Central memory CD8-positive, alpha-beta T cell (primary cell): ENCODE measurements around the gene RIPPLY1.
A peak's percentile ranks its signal among the peaks of the same experiment; 100 is the strongest.

Experiments
- ATAC-seq: fragments of 150-1000 bp; cut with Tn5 transposase; replicated peaks from 2 replicates; pipeline ENCODE4 v1.10.0; 2022; ENCODE audit warnings: mild to moderate bottlenecking, moderate FRiP score, moderate number of reproducible peaks; ENCODE audit not compliant: poor library complexity, severe bottlenecking; ENCODE audit errors: extremely low read depth
- DNase-seq, 2 donors: peaks; one replicate each; pipeline ENCODE4 v3.0.0; 2021; ENCODE audit warnings: low spot score in 2 of 2
- H3K27ac Mint-ChIP-seq: one replicate; pipeline ENCODE4 v1.8.0; 2022; ENCODE audit warnings: low read depth, mild to moderate bottlenecking, moderate library complexity, mixed read lengths
- H3K27me3 Mint-ChIP-seq: one replicate; pipeline ENCODE4 v1.8.0; 2022; ENCODE audit warnings: mixed read lengths
- H3K36me3 Mint-ChIP-seq: one replicate; pipeline ENCODE4 v1.8.0; 2022; ENCODE audit warnings: mild to moderate bottlenecking, moderate library complexity, mixed read lengths; ENCODE audit not compliant: insufficient read depth
- H3K4me1 Mint-ChIP-seq: one replicate; pipeline ENCODE4 v1.8.0; 2022; ENCODE audit warnings: mixed read lengths
- H3K4me3 Mint-ChIP-seq: one replicate; pipeline ENCODE4 v1.8.0; 2022; ENCODE audit warnings: mild to moderate bottlenecking, moderate library complexity, mixed read lengths
- H3K9me3 Mint-ChIP-seq: one replicate; pipeline ENCODE4 v1.8.0; 2022; ENCODE audit warnings: mixed read lengths

The RIPPLY1 gene

DNA sequence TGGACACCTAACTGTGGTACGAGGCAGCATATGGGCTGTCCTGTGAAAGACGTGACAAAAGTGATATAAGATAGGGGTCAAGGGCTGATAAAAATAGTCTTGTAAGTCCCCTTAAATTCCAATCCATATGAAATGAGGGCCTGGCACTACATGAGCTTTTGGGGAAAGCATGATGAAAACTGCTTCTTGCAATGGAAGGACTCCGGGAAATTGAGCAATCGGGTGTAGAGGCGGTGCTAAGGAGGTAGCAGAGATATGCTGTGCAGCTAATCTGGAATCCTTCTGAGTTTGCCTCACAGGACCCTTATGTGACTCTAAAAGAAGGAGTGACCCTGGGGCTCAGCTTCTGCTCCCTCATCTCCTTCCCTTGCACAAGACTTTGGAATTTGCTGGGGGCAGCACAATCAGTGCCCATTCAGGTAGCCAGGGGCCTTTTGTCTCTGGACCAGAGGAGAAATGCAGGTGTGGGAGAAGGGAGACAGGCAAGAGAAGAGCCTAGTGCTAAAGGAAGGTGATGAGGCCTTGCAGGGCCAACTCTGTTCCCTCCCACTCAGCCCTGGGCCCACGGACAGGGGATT lies 29.9 kb upstream of the RIPPLY1 start:
- Mint-ChIP-seq H3K4me3 (no peak overlapping the region), H3K27ac (no peak overlapping the region), H3K36me3 (no peaks in the 10 kb centered on the region), H3K27me3 (no peaks in the 10 kb centered on the region), H3K4me1 (no peaks in the 10 kb centered on the region), H3K9me3 (no peaks in the 10 kb centered on the region)
- no peak for ATAC-seq
- no peak for DNase-seq

- DNase-seq (no peak), ATAC-seq (no peak)
- Mint-ChIP-seq H3K4me1 (no peaks in the 10 kb centered on the region), H3K9me3 (no peaks in the 10 kb centered on the region), H3K4me3 (no peak overlapping the region), H3K36me3 (no peaks in the 10 kb centered on the region), H3K27ac (no peak overlapping the region), H3K27me3 (no peaks in the 10 kb centered on the region)
Observed at GRCh38 chrX:106932492-106932923, 29.4 kb upstream of the RIPPLY1 start.

DNA sequence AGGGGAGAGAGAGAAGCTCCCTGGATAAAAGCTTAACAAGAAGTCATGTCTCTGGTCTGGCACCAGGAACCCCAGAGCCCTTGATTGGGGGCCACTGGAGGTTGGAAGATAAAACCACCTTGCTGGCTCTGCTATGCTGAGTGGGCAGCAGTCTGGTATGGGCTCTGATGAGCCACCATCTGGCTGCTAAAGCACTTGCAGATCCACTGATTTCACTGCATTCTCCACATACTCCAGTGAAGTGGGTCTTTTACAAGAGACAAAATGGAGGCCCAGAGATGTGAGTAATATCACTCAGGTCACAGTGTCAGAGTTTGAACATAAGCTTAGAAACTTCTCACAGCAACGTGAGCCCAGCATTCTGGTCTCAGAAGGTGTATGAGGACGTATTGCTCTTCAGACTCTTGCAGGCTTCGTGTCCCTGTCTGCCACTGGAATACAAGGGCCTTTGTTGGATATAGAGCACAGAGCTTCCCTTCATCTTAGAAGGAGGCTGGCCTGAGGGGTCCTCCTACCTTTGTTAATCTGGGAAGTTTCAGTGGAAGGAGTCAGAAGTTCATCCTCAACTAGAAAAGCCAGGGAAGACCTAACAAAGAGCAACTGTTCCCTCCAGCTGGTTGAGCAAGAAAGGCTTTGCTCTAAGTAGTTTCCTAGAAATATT lies 28.8 kb upstream of the RIPPLY1 start:
- H3K4me3 Mint-ChIP-seq: no peak overlapping the region
- DNase-seq (no peak), ATAC-seq (no peak)
- H3K27me3 Mint-ChIP-seq: no peaks in the 10 kb centered on the region
- H3K9me3 Mint-ChIP-seq: no peaks in the 10 kb centered on the region
- H3K36me3 Mint-ChIP-seq: no peaks in the 10 kb centered on the region
- no peaks in the 10 kb centered on the region for H3K4me1 Mint-ChIP-seq
- no peak overlapping the region for H3K27ac Mint-ChIP-seq

GRCh38 chrX:106928227-106928626 lies 25.1 kb upstream of the RIPPLY1 start:
- DNase-seq (no peak), ATAC-seq (no peak)
- H3K27ac Mint-ChIP-seq: no peak overlapping the region
- H3K36me3 Mint-ChIP-seq: no peaks in the 10 kb centered on the region
- no peaks in the 10 kb centered on the region for H3K27me3 Mint-ChIP-seq
- no peaks in the 10 kb centered on the region for H3K4me1 Mint-ChIP-seq
- no peaks in the 10 kb centered on the region for H3K9me3 Mint-ChIP-seq
- no peak overlapping the region for H3K4me3 Mint-ChIP-seq

- no peaks in the 10 kb centered on the region for H3K4me1 Mint-ChIP-seq
- no peak overlapping the region for H3K27ac Mint-ChIP-seq
- H3K27me3 Mint-ChIP-seq: no peaks in the 10 kb centered on the region
- DNase-seq (no peak), ATAC-seq (no peak)
- no peaks in the 10 kb centered on the region for H3K36me3 Mint-ChIP-seq
- H3K4me3 Mint-ChIP-seq: no peak overlapping the region
- no peaks in the 10 kb centered on the region for H3K9me3 Mint-ChIP-seq
Observed at GRCh38 chrX:106927700-106928099, 24.6 kb upstream of the RIPPLY1 start.

- no peak overlapping the region for H3K4me3 Mint-ChIP-seq
- DNase-seq (no peak), ATAC-seq (no peak)
- H3K27me3 Mint-ChIP-seq: no peaks in the 10 kb centered on the region
- no peaks in the 10 kb centered on the region for H3K9me3 Mint-ChIP-seq
- no peaks in the 10 kb centered on the region for H3K4me1 Mint-ChIP-seq
- no peak overlapping the region for H3K27ac Mint-ChIP-seq
- no peaks in the 10 kb centered on the region for H3K36me3 Mint-ChIP-seq
Observed at GRCh38 chrX:106927023-106927422, 23.9 kb upstream of the RIPPLY1 start.

- no peak for DNase-seq
- H3K27ac Mint-ChIP-seq: no peak overlapping the region
Observed at GRCh38 chrX:106921637-106922036, 18.5 kb upstream of the RIPPLY1 start.

DNA sequence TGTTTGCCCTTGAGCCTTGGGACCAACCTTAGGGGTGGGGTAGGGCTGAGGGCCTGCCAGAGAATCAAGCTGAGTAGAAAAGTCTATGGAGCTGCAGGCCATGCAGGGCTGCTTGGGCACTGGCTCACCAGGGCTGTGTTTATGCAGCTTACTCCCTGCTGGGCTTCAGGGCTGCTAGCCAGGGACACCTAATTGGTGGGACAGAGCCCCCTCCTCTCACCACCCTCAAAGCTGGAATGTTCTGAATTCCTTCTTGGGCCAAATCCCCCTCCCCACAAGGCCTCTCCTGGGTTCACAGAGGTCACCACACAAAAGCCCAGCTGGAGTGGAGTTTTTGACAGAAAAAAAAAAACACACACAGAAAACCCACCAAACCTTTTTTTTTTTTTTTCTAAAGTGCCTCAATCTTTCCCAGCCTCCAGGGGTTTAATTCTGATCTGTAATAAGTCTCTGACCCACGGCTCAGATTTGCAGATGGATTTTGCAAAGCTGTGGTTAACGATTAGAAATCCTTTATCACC lies 16.9 kb upstream of the RIPPLY1 start, which contains the start of gene CLDN2:
CLDN2 (plus strand) TSS at position 471 of the 521 bp plus-strand sequence. CDS start 7,827 bp downstream, outside the sequence.
- DNase-seq (no peak), ATAC-seq (no peak)
- Mint-ChIP-seq H3K27me3 (peaks cover 12% of the 10 kb centered on the region), H3K27ac (no peak within 1 kb of the TSS), H3K9me3 (no peaks in the 10 kb centered on the region), H3K36me3 (no peaks in the 10 kb centered on the region), H3K4me1 (peaks cover 15% of the 10 kb centered on the region), H3K4me3 (no peak within 1 kb of the TSS)

More at GRCh38 chrX:106921637-106922036, 18.5 kb upstream of the RIPPLY1 start:
- no peaks in the 10 kb centered on the region for H3K36me3 Mint-ChIP-seq
- no peak overlapping the region for H3K4me3 Mint-ChIP-seq
- H3K9me3 Mint-ChIP-seq: no peaks in the 10 kb centered on the region
- peaks cover 15% of the 10 kb centered on the region for H3K4me1 Mint-ChIP-seq
- H3K27me3 Mint-ChIP-seq: no peaks in the 10 kb centered on the region
- no peak for ATAC-seq

DNA sequence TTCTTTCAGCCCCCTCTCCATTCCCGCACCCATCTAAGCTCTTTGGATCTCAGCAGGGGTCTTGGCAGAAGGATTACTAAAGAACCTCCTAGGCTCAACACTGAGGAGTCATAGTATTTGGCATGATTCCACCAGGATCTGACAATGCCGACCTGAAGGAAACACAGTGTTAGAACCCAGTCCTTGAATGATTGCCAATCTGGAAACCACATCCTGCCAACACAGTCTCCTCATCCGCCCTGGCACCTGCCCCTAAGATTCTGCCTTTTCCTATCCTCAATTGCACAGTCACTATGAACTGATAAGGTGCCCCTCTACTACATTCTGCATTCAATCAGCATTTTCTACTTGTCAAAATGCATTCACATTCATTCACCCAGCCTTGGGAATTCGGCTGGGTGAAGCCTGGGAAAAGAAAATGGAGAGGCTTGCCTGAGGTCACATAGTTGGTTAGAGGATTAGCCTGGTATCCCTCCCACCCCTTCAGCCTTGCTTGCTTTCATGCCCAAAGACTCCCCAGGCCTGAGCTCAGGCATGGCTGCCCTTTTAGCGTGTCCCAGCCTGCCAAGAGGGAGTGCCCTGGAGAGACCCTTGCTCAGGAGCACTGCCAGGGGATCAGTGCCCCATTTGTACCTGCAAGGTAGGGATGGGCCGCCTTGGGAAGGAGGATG lies 14.8 kb upstream of the RIPPLY1 start:
- Mint-ChIP-seq H3K27ac (no peak overlapping the region), H3K4me3 (peak overlapping the region; percentile 1), H3K4me1 (peaks cover 15% of the 10 kb centered on the region), H3K9me3 (no peaks in the 10 kb centered on the region), H3K27me3 (peaks cover 12% of the 10 kb centered on the region), H3K36me3 (no peaks in the 10 kb centered on the region)
- peak; percentile 85 for ATAC-seq
- no peak for DNase-seq

GRCh38 chrX:106912864-106913263 lies 9.7 kb upstream of the RIPPLY1 start:
- Mint-ChIP-seq H3K9me3 (no peaks in the 10 kb centered on the region), H3K27ac (no peak overlapping the region), H3K36me3 (peaks cover 2% of the 10 kb centered on the region), H3K4me3 (no peak overlapping the region), H3K4me1 (peaks cover 11% of the 10 kb centered on the region), H3K27me3 (peaks cover 20% of the 10 kb centered on the region)
- DNase-seq: no peak
- no peak for ATAC-seq

DNA sequence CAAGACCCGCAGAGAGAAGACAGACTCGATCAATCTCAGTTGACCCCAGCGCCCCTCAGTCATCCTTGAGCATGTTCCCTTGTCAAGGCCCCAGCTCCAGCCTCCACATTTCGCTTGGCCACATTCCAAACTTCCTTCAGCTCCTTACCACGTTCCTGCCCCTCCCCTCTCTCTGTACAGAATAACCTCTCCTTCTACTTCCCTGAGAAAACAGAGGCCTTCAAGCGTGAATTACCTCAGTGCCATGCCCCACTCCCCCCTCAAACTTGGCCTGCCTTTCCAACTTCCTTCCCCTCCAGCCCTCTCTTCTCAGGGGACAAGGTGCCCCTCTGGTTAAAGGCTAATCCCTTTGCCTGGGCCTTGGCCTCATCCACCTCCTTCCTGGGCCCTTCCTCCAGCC lies 3.2 kb upstream of the RIPPLY1 start:
- no peaks in the 10 kb centered on the region for H3K9me3 Mint-ChIP-seq
- H3K36me3 Mint-ChIP-seq: no peaks in the 10 kb centered on the region
- ATAC-seq (no peak), DNase-seq (no peak)
- no peaks in the 10 kb centered on the region for H3K4me1 Mint-ChIP-seq
- H3K4me3 Mint-ChIP-seq: no peak overlapping the region
- no peak overlapping the region for H3K27ac Mint-ChIP-seq
- H3K27me3 Mint-ChIP-seq: peaks cover 2% of the 10 kb centered on the region

GRCh38 chrX:106905064-106905708 lies 2.0 kb upstream of the RIPPLY1 start:
- H3K9me3 Mint-ChIP-seq: no peaks in the 10 kb centered on the region
- no peak overlapping the region for H3K4me3 Mint-ChIP-seq
- no peak for DNase-seq
- H3K27ac Mint-ChIP-seq: no peak overlapping the region
- H3K4me1 Mint-ChIP-seq: no peaks in the 10 kb centered on the region
- no peaks in the 10 kb centered on the region for H3K27me3 Mint-ChIP-seq
- no peaks in the 10 kb centered on the region for H3K36me3 Mint-ChIP-seq
- no peak for ATAC-seq
